Occipital lobe (tissue), 2 donors: Measurements from ENCODE around the gene CLDN4. TPM values are rescaled to one million over a fixed set of nuclear protein-coding genes. Genes with fewer than 3 reads are reported as not detected.

ENCODE experiments used
- DNase-seq: peaks from one replicate; lab custom pipeline; 2025; lab: John Stamatoyannopoulos, UW
- total RNA-seq: library from RNA; depleted of rRNA; stranded (reverse); fragments of >200 nt; gene quantifications from one replicate; pipeline ENCODE4 v1.2.3, GENCODE V29; 2014

CLDN4 gene
- total RNA-seq, 1 donor from 2014 or later = 0.31 TPM

DNA sequence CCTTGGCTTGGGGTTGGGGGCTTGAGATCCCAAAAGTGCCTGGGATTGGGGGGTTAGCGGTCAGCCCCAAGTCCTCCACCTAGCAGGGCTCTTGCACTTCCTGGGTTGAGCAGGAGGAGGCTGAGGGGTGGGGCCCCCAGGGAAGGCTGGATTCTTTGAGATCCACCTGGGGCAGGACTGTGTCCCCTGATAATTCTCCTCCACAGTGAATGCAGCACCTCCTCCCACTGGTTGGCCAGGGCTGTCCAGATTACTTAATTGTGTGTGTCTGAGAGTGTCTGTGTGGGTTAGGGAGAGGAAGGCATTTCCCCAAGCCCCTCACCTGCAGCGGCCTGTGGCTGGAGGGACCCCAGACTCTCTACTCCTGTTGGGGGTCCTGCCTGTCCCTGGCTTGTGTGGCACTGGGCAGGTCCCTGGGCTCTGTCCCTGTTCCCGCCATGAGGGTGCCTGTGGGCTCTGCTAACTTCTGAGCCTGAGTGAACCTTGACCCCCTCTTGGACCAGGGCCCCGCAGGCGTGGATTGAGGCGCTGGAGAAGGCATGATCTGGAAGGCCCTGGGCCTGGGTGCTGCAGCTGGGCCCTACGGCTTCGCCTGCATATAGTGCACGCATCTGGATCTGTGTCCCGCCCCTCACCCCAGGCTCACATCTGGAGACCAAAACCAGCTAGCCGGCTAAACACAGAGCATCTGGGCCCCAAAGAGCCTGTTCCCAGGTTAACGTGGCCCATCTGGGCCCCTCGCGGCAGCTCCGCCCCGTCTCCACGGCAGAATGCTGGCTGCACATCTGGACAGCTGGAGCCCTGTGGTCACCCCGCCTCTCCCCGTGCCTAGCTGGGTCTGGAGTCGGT is 40.6 kb downstream of the CLDN4 start:
- DNase-seq = no peak

DNA sequence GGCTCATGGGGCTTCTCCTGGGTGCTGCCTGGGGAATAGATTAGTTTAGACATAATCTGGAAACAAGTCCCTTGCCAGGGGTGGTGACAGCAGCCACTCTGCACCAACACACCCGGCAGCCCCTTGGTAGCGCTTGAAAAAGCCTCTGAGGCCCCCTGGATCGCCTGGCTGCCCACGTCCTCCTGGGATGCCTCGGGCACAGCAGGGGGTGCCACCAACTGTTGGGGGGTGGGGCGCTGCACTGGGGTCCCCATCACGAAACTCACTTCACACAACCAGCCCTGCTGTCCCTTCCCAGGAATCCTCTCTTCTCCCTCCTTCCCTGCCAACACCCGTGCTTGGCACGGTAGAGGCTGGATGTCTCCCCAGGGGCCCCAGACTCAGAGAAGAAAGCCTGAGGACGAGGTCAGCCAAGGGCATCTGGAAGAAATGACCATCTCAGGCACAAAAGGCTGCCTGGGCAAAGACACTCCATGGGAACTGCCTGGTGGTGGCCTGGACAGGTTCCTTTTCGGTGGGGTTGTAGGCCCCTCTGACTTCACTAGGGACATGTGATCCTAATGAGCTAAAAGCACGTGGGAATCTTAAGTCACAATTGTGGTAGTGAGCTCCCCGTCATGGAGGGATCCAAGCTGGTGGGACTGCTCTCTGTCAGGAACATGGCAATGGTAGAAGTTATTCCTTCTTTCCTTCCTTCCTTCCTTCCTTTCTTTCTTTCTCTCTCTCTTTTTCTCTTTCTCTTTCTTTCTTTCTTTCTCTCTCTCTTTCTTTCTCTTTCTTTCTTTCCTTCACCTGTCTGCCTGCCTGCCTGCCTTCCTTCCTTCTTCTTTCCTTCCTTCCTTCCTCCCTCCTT is 41.5 kb downstream of the CLDN4 start:
- DNase-seq = no peak

DNA sequence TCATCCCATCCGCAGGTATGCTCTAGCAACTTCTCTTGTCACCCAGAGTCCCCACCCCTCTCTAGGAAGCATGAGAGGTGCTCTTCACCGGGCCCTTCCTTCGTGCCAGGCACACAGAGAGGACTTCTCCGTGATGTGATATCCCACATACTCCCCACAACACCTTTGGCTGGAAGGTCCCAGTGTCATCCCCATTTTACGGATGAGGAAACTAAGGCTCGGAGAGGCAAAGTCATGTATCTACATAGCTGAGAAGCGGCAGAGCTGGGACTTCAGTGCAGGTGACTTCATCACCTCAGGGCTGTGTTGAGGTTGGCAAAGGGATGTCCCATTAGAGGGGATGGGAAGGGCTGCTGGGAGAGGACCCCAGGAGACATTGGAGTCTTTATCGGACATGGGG is 45.6 kb downstream of the CLDN4 start:
- no peak for DNase-seq

DNA sequence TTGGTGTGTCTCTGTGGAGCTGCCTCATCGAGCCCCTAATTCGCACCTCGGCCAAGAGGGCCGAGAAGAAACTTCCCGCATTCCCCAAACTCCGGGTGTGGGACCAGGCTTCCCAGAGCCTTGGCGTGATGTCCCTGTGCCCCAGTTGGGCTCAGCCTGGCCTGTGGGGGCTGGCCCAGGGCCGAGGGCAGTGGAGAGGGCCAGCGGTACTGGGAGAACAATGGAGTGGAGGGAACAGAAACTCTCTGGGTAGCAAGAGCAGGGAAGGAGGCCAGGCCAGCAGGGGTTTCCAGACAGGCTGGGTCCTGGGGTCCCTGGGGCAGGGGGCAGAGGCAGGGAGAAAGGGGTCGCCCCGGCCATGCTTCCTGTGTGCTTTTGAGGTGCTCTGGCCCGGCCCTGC is 46.2 kb downstream of the CLDN4 start:
- no peak for DNase-seq

DNA sequence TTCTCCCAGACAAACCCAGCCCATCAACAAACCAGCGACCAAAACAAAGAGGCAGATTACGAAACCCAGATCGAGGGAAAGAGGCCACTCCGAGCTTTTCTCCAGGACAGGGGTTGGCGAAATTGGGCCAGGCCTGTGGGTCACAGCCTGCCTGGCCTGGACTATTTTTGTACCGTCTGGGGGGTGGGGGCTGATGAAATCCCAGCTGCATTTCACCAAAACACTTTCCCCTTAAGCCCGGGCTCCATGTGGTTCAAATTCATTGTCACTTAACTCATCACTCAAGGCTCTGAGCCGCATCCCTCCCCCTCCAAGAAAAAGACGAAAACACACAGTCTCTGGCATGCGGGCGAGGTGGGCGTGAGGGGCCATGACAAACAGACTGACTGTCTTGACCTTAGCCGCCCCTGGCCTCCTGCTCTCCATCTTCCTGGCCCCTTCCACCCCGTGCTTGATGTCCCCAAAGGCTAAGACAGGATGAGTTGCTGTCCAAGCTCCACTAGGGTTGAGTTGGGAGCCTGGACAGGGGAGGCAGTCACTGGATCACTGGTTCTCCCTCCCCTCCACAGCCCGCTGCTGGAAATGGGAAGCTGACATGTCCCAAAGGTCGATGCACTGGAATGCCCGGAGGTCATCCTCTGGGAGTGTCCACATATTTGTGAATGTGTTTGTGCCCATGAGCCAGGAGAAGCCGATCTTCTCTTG is 49.3 kb downstream of the CLDN4 start:
- DNase-seq = no peak

DNA sequence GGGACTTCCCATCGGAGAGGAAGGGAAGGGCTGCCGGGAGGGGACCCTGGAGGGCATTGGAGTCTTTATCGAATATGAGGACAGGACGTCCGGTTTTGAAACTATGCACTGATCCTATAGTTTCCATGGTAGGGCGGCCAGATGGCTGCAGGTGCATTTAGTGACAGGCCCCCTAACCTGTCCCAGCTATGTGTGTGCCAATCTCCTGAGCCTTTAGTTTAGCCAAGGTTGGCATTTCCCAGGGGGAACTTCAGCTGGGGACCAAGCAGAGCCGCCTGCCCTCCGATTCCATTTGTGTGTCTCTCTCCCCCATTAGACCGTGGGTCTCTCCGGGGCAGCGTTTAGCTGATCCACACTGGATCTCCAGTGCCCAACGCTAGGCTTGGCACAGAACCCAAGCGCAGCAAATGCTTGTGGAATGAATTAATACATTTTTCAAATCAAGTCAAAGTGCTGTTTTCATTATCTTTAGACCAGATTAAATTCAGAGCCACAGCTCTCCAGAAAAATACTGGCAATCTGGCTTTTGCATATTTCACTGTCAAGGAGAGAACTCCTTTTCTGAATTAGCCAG is 50.0 kb downstream of the CLDN4 start:
- DNase-seq = no peak

DNA sequence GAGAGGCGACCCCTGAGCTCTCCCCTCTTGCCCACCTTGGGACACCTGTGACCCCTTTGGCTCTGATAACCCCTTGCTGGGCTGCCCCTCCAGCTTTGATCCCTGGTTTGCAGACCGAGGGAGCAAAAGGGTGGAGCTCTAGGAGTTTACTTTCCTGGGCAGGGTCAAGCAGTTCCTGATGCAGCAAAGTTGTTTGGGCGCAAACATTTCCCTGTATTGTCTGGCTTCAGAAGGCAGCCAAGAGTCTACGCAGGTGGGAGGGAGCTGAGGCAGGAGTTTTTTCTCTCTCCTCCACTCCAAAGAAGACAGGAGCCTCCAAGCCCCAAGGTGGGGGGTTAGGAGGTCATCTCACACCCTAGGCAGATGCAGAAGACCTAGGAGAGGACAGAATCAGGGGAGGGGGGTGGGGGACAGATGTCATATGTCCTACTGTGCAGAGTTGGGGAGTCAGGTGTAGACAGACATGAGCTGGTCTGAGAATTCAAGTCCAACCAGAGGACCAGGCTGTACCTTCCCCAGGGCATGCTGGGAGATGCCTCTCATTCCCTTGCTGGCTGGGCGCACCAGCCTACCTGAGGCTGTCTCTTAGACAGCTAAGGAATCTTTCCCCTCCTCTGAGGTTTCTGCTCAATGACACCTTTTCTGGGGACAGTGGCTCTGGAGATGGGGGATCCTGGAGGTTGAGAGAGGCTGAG is 50.7 kb downstream of the CLDN4 start:
- no peak for DNase-seq

DNA sequence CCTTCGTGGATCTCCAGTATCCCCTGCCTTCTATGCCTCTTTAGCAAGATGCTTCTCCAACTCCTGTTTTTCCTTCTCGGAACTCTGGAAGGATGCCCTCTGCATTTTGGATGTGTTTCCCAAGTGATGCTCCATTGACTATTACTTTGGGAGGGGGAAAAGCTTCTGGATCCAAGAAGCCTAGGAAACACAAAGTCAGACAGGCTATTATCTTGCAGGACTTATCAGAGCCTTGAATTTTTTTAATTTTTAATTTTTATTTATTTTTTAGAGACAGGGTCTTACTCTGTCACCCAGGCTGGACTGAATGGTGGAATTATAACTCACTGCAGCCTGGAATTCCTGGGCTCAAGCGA is 51.2 kb downstream of the CLDN4 start:
- DNase-seq = no peak

Other genes with a start within 250 kb of the CLDN4 start
- gene MLXIPL, start 206.5 kb upstream of the CLDN4 start, total RNA-seq = not detected
- gene VPS37D, start 163.2 kb upstream of the CLDN4 start, total RNA-seq = 21.5 TPM
- 3.1 TPM for gene DNAJC30, start 147.5 kb upstream of the CLDN4 start, total RNA-seq
- 23.7 TPM for gene BUD23, start 147.4 kb upstream of the CLDN4 start, total RNA-seq
- 49.8 TPM for gene STX1A, start 111.3 kb upstream of the CLDN4 start, total RNA-seq
- gene ABHD11, start 92.2 kb upstream of the CLDN4 start, total RNA-seq = 4.2 TPM
- gene CLDN3, start 60.7 kb upstream of the CLDN4 start, total RNA-seq = not detected
- gene METTL27, start 11.5 kb downstream of the CLDN4 start, total RNA-seq = 0.78 TPM
- not detected for gene TMEM270, start 30.2 kb downstream of the CLDN4 start, total RNA-seq
- 10.9 TPM for gene ELN, start 197.2 kb downstream of the CLDN4 start, total RNA-seq